HUES48 (cell line): ENCODE measurements around the gene KCNG4.
"Not testable (repeated sequence)": the region's sequence is repeated elsewhere in the genome, so short reads cannot be mapped to it uniquely, and the experiment has no call there.

Source experiments
- H3K27ac ChIP-seq: one replicate; pipeline ENCODE4 v1.7.0; 2013; ENCODE audit warnings: low read depth, low read length, inconsistent platforms
- H3K27me3 ChIP-seq: 2 replicates; pipeline ENCODE4 v1.6.1; 2013; ENCODE audit warnings: mild to moderate bottlenecking, low read length; ENCODE audit not compliant: control insufficient read depth, insufficient read depth
- H3K36me3 ChIP-seq: 2 replicates; pipeline ENCODE4 v1.6.1; 2013; ENCODE audit warnings: low read length; ENCODE audit not compliant: control insufficient read depth, insufficient read depth
- H3K4me1 ChIP-seq: 2 replicates; pipeline ENCODE4 v1.6.1; 2013; ENCODE audit warnings: mild to moderate bottlenecking, low read length; ENCODE audit not compliant: control insufficient read depth, insufficient read depth
- H3K4me3 ChIP-seq: 2 replicates; pipeline ENCODE4 v1.5.1; 2013; ENCODE audit warnings: mild to moderate bottlenecking, low read depth, low read length
- H3K9ac ChIP-seq: 2 replicates; pipeline ENCODE4 v1.6.1; 2013; ENCODE audit warnings: mild to moderate bottlenecking, low read depth, low read length, moderate library complexity
- H3K9me3 ChIP-seq: 2 replicates; pipeline ENCODE4 v1.6.1; 2013; ENCODE audit warnings: low read length; ENCODE audit not compliant: control insufficient read depth, insufficient read depth

The KCNG4 gene

DNA sequence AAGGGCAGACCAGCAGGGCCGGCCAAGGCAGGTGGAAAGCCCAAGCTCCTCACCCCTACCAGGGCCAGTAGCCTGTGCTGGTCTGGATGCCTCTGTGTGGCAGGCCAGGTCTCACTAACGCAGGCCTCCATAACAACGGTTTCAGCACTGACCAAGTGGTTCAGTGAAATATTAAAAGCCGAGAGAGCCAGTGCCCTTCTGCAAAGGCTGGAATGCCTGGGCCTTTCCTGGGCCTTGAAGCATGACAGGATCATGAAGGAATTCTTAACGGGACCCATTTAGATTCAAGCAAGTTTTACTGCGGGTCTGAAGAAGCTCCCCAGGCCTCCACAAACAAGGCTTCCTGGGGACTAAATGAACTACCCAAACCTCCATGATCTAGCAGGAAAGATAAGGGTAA is 32.6 kb downstream of the KCNG4 start:
- Histone ChIP-seq H3K4me3 (no peak overlapping the region), H3K4me1 (no peaks in the 10 kb centered on the region), H3K9ac (no peak overlapping the region), H3K27ac (no peak overlapping the region), H3K9me3 (no peaks in the 10 kb centered on the region), H3K27me3 (no peaks in the 10 kb centered on the region), H3K36me3 (no peaks in the 10 kb centered on the region)

DNA sequence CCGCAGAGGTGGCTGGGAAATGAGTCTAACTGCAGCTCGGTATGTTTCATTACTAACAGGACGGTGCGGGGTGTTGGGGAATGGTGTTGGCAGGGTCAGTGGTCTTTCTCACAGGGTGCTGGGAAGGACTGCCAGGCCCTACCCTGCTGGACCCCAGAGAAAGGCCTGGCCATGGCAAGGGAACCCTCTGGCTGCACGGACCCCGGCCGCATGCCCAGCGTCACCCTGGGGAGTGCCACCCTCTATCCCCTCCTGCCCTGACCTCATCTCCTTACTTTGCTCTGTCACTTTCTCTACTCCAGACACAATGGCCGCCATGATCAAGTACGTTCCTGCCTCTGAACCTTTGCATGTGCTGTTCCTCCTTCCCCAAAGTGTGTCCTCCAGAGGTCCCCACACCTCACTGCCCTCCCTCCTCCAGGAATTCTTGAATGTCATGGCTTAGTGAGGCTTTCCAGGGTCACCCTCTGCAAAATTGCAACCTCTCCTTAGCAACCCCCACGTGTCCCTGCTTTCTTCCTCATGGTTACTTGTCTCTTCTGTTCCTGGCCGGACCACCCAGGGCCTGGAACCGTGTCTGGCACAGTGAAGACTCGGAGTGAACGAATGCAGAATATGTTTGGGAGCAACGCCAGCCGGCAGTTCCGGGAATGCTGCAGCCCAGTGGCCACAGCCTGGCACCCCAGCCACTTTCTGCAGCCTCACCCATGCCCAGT is 33.7 kb downstream of the KCNG4 start:
- Histone ChIP-seq H3K36me3 (no peaks in the 10 kb centered on the region), H3K9me3 (no peaks in the 10 kb centered on the region), H3K4me1 (no peaks in the 10 kb centered on the region), H3K27me3 (no peaks in the 10 kb centered on the region), H3K4me3 (no peak overlapping the region), H3K9ac (no peak overlapping the region), H3K27ac (no peak overlapping the region)

- not testable (repeated sequence) for H3K36me3 ChIP-seq, H3K4me1 ChIP-seq, H3K4me3 ChIP-seq, H3K9ac ChIP-seq, H3K27ac ChIP-seq, H3K9me3 ChIP-seq, H3K27me3 ChIP-seq
These were observed 34.7 kb downstream of the KCNG4 start for GRCh38 chr16:84205123-84205522.

- H3K4me1 ChIP-seq, H3K9ac ChIP-seq, H3K27me3 ChIP-seq: not testable (repeated sequence)
These were observed 35.3 kb downstream of the KCNG4 start for GRCh38 chr16:84204551-84204950.

DNA sequence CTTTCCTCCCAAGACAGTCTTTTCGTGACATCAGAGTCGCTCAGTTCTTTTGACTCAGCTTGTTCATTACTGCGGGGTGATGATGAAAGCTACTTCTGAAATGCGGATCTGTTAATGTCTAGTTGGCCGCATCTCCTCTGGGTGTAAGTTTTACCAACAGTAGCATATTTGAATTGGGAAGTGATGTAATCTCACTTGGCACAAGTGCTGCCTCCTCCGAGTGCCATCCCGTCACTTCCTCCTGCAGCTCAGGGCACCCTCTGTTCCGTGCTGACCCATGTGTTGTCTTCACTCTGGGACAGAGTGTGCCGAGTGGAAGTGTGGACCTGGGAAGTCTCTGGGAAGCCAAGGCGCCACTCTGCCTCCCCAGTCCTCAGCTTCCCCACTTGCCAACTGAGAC is 40.0 kb downstream of the KCNG4 start:
- Histone ChIP-seq H3K9me3 (no peaks in the 10 kb centered on the region), H3K27ac (no peak overlapping the region), H3K4me3 (no peak overlapping the region), H3K36me3 (no peaks in the 10 kb centered on the region), H3K27me3 (no peaks in the 10 kb centered on the region), H3K4me1 (no peaks in the 10 kb centered on the region; the same call in 1 of the 2 replicates), H3K9ac (no peak overlapping the region)

More at GRCh38 chr16:84204551-84204950, 35.3 kb downstream of the KCNG4 start:
- not testable (repeated sequence) for H3K27ac ChIP-seq, H3K36me3 ChIP-seq, H3K4me3 ChIP-seq, H3K9me3 ChIP-seq

GRCh38 chr16:84199097-84199496 is 40.7 kb downstream of the KCNG4 start:
- Histone ChIP-seq H3K4me3 (no peak overlapping the region), H3K27me3 (no peaks in the 10 kb centered on the region), H3K36me3 (no peaks in the 10 kb centered on the region), H3K9ac (no peak overlapping the region), H3K9me3 (no peaks in the 10 kb centered on the region), H3K4me1 (no peaks in the 10 kb centered on the region; the same call in 1 of the 2 replicates), H3K27ac (no peak overlapping the region)

GRCh38 chr16:84198401-84198800 is 41.4 kb downstream of the KCNG4 start:
- Histone ChIP-seq H3K27me3 (no peaks in the 10 kb centered on the region), H3K9me3 (no peaks in the 10 kb centered on the region), H3K4me1 (no peaks in the 10 kb centered on the region; the same call in 1 of the 2 replicates), H3K27ac (no peak overlapping the region), H3K36me3 (no peaks in the 10 kb centered on the region), H3K4me3 (no peak overlapping the region), H3K9ac (no peak overlapping the region)

GRCh38 chr16:84197466-84198128 is 42.2 kb downstream of the KCNG4 start:
- Histone ChIP-seq H3K4me1 (no peaks in the 10 kb centered on the region; the same call in 1 of the 2 replicates), H3K27me3 (no peaks in the 10 kb centered on the region), H3K9me3 (no peaks in the 10 kb centered on the region), H3K36me3 (no peaks in the 10 kb centered on the region), H3K27ac (no peak overlapping the region), H3K4me3 (no peak overlapping the region), H3K9ac (no peak overlapping the region)

DNA sequence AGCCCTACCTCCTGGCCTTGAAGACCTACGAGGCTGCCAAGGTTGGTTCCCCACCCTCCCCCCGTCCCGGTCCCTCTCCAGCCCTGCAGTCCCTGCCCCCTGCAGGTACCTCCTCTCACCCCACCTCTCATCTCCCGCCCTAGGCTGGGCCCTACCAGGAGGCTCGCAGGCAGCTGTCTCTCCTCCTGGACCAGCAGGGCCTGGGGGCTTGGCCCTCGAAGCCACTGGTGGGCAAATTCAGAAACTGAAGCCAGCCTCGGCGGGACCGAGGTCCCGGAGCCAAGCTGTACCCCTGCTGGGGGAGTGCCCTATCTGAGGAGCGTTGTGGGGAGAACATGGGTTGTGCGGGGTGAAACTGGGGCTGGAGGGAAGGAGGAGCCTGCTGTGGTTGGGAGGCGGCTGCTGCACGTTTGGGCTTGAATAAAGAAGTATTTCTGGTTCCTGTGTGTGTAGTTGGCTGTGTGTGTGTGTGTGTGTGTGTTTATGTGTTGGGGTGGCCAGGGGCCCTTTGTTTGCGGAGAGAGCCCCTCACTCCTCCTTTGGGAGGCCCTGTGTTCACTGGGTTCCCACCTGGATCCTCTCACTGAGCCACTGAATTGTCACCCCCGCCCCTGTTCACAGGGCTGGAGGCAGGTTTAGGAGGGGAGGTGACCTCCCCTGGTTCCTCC is 43.0 kb downstream of the KCNG4 start:
- H3K9ac ChIP-seq: no peak overlapping the region
- no peak overlapping the region for H3K27ac ChIP-seq
- H3K4me1 ChIP-seq: no peaks in the 10 kb centered on the region; the same call in 1 of the 2 replicates
- H3K27me3 ChIP-seq: no peaks in the 10 kb centered on the region
- no peak overlapping the region for H3K4me3 ChIP-seq
- H3K9me3 ChIP-seq: no peaks in the 10 kb centered on the region
- no peaks in the 10 kb centered on the region for H3K36me3 ChIP-seq

GRCh38 chr16:84196101-84196500 is 43.7 kb downstream of the KCNG4 start:
- no peaks in the 10 kb centered on the region; the same call in 1 of the 2 replicates for H3K4me1 ChIP-seq
- H3K27ac ChIP-seq: no peak overlapping the region
- no peak overlapping the region for H3K9ac ChIP-seq

More at GRCh38 chr16:84196101-84196500, 43.7 kb downstream of the KCNG4 start:
- no peaks in the 10 kb centered on the region for H3K36me3 ChIP-seq
- H3K27me3 ChIP-seq: no peaks in the 10 kb centered on the region
- no peaks in the 10 kb centered on the region for H3K9me3 ChIP-seq
- no peak overlapping the region for H3K4me3 ChIP-seq
